IMR-90 (cell line): ENCODE results near the gene DDX54. TPM values are rescaled to one million over a fixed set of nuclear protein-coding genes. Genes with fewer than 3 reads are reported as not detected.
A peak's percentile ranks its signal among the peaks of the same experiment; 100 is the strongest.

Experiments
- ATAC-seq: fragments of 200-7000 bp; cut with Tn5 transposase; 2 replicates; pipeline ENCODE4 v1.9.1; 2020; ENCODE audit warnings: low read depth, mild to moderate bottlenecking, moderate library complexity
- BruUV-seq: library from RNA; stranded (reverse); fragments of 400-500 nt; replicated peaks from 2 replicates; lab custom pipeline; 2021; lab: Mats Ljungman, UMichigan
- CTCF ChIA-PET: fragments of 300-600 bp; formaldehyde crosslinking; extraction: SDS; loops from one replicate; lab custom pipeline; 2021; ENCODE audit warnings: antibody characterized with exemption; lab: Yijun Ruan, JAX
- POLR2A ChIA-PET: fragments of 300-600 bp; sonication (Branson Sonifier 250); formaldehyde crosslinking; loops from one replicate; lab custom pipeline; 2022; ENCODE audit warnings: antibody characterized with exemption; ENCODE audit not compliant: unreplicated experiment; lab: Charles Lee
- DNase-seq: peaks from one replicate; pipeline ENCODE4 v3.0.0; 2013
- H2AFZ ChIP-seq: replicated peaks from 2 replicates; pipeline ENCODE3; 2013; ENCODE audit warnings: low read length, mild to moderate bottlenecking; ENCODE audit not compliant: poor library complexity
- H2AK5ac ChIP-seq: 2 replicates; pipeline ENCODE4 v1.6.1; 2013; ENCODE audit warnings: low read depth, low read length, inconsistent platforms
- H2AK9ac ChIP-seq: replicated peaks from 2 replicates; pipeline ENCODE3; 2013; ENCODE audit warnings: mild to moderate bottlenecking, low read depth, low read length, moderate library complexity; ENCODE audit not compliant: poor library complexity
- H2BK120ac ChIP-seq: 2 replicates; pipeline ENCODE4 v1.6.1; 2013; ENCODE audit warnings: low read depth, low read length, inconsistent platforms
- H2BK15ac ChIP-seq: 3 replicates; pipeline ENCODE4 v1.6.1; 2013; ENCODE audit warnings: low read depth, low read length, inconsistent platforms
- H2BK20ac ChIP-seq: 2 replicates; pipeline ENCODE4 v1.6.1; 2013; ENCODE audit warnings: low read depth, mild to moderate bottlenecking, inconsistent platforms, low read length, moderate library complexity
- H2BK5ac ChIP-seq: 2 replicates; pipeline ENCODE4 v1.6.1; 2013; ENCODE audit warnings: mild to moderate bottlenecking, low read depth, low read length, inconsistent platforms; ENCODE audit not compliant: poor library complexity, severe bottlenecking
- H3K14ac ChIP-seq: replicated peaks from 2 replicates; pipeline ENCODE4 v1.6.1; 2013; ENCODE audit warnings: low read depth, low read length, inconsistent platforms
- H3K18ac ChIP-seq: 2 replicates; pipeline ENCODE4 v1.6.1; 2013; ENCODE audit warnings: low read depth, low read length, control low read depth
- H3K23ac ChIP-seq: 2 replicates; pipeline ENCODE4 v1.6.1; 2013; ENCODE audit warnings: low read depth, low read length, inconsistent platforms
- H3K27ac ChIP-seq: 2 replicates; pipeline ENCODE4 v1.5.1; 2013; ENCODE audit warnings: mild to moderate bottlenecking, control low read depth, low read length; ENCODE audit not compliant: insufficient read depth
- H3K27me3 ChIP-seq: 2 replicates; pipeline ENCODE4 v1.6.1; 2013; ENCODE audit warnings: low read length; ENCODE audit not compliant: control insufficient read depth, insufficient read depth
- H3K36me3 ChIP-seq: 2 replicates; pipeline ENCODE4 v1.6.1; 2013; ENCODE audit warnings: low read length, mixed read lengths; ENCODE audit not compliant: control insufficient read depth, insufficient read depth
- H3K4ac ChIP-seq: 2 replicates; pipeline ENCODE4 v1.6.1; 2013; ENCODE audit warnings: low read depth, low read length, inconsistent platforms
- H3K4me1 ChIP-seq: 2 replicates; pipeline ENCODE4 v1.6.1; 2013; ENCODE audit warnings: low read length, mixed read lengths; ENCODE audit not compliant: control insufficient read depth, insufficient read depth
- H3K4me2 ChIP-seq: 2 replicates; pipeline ENCODE4 v1.6.1; 2013; ENCODE audit warnings: low read depth, mild to moderate bottlenecking, control low read depth, low read length, moderate library complexity
- H3K4me3 ChIP-seq: 2 replicates; pipeline ENCODE4 v1.5.1; 2013; ENCODE audit warnings: low read depth, mild to moderate bottlenecking, control low read depth, low read length, moderate library complexity; ENCODE audit not compliant: insufficient read depth
- H3K56ac ChIP-seq: 2 replicates; pipeline ENCODE4 v1.6.1; 2013; ENCODE audit warnings: low read length, inconsistent platforms; ENCODE audit not compliant: insufficient read depth; ENCODE audit errors: extremely low read depth
- H3K79me1 ChIP-seq, 2 experiments: 2 replicates each; pipeline ENCODE4 v1.6.1; 2013; ENCODE audit warnings: low read length in 2 of 2, inconsistent platforms in 1 of 2, low read depth in 1 of 2
- H3K9ac ChIP-seq: 2 replicates; pipeline ENCODE4 v1.6.1; 2013; ENCODE audit warnings: low read depth, low read length, control low read depth
- H3K9me1 ChIP-seq: 2 replicates; pipeline ENCODE4 v1.6.1; 2013; ENCODE audit warnings: low read length, inconsistent platforms; ENCODE audit not compliant: insufficient read depth
- H3K9me3 ChIP-seq: 2 replicates; pipeline ENCODE4 v1.6.1; 2013; ENCODE audit warnings: low read length; ENCODE audit not compliant: control insufficient read depth, insufficient read depth
- H4K20me1 ChIP-seq: 2 replicates; pipeline ENCODE4 v1.6.1; 2013; ENCODE audit warnings: low read length, inconsistent platforms; ENCODE audit not compliant: insufficient read depth
- H4K5ac ChIP-seq: 2 replicates; pipeline ENCODE4 v1.6.1; 2013; ENCODE audit warnings: mild to moderate bottlenecking, low read depth, low read length, control low read depth
- H4K8ac ChIP-seq, 2 experiments: 2 replicates each; pipeline ENCODE4 v1.6.1; 2013; ENCODE audit warnings: low read depth in 2 of 2, low read length in 2 of 2, control low read depth in 1 of 2, inconsistent platforms in 1 of 2
- H4K91ac ChIP-seq: 2 replicates; pipeline ENCODE4 v1.6.1; 2013; ENCODE audit warnings: low read depth, low read length, inconsistent platforms; ENCODE audit not compliant: insufficient read depth
- BHLHE40 ChIP-seq: fragments of 150-350 bp; IDR thresholded peaks from 2 replicates; pipeline ENCODE4 v1.6.1; 2016; ENCODE audit warnings: mild to moderate bottlenecking, low read depth, low read length
- CHD1 ChIP-seq: IDR thresholded peaks from 2 replicates; pipeline ENCODE4 v1.6.1; 2012; ENCODE audit warnings: low read depth, low read length, improper control_type of control experiment
- MAZ ChIP-seq: IDR thresholded peaks from 2 replicates; pipeline ENCODE4 v1.6.1; 2012; ENCODE audit warnings: low read depth, mild to moderate bottlenecking, low read length, improper control_type of control experiment, moderate library complexity, borderline replicate concordance
- RCOR1 ChIP-seq: IDR thresholded peaks from 2 replicates; pipeline ENCODE4 v1.6.1; 2012; ENCODE audit warnings: mild to moderate bottlenecking, low read length, improper control_type of control experiment; ENCODE audit not compliant: insufficient replicate concordance
- SMC3 ChIP-seq: fragments of 150-350 bp; IDR thresholded peaks from 2 replicates; pipeline ENCODE4 v1.6.1; 2016; ENCODE audit warnings: low read depth, mild to moderate bottlenecking, antibody characterized with exemption, low read length, moderate library complexity
- WGBS, 2 experiments: methylation state at CpG; one replicate each; pipeline versions ENCODE4 v1.1.5 to v1.1.7; 2013; ENCODE audit warnings: missing lambda C conversion rate in 2 of 2; ENCODE audit not compliant: insufficient read length in 1 of 2; ENCODE audit errors: extremely low coverage in 2 of 2; 5-methylcytosine and 5-hydroxymethylcytosine counted together
- dilution Hi-C: fragments of 300-500 bp; cut with HindIII; formaldehyde crosslinking; loops from one replicate; pipeline ENCODE4 v1.14.3; 2018; ENCODE audit warnings: low sequenced_read_pairs; ENCODE audit not compliant: unreplicated experiment
- in situ Hi-C: fragments of 300-500 bp; cut with MboI; formaldehyde crosslinking; loops from 3 replicates; pipeline ENCODE4 v1.14.3; 2019; ENCODE audit warnings: low sequenced_read_pairs, inconsistent platforms, mixed read lengths
- intact Hi-C: fragments of 100-400 bp; cut with micrococcal nuclease; formaldehyde crosslinking; loops from 2 replicates; pipeline ENCODE4 v1.10.0; 2022
- polyA plus RNA-seq, 3 experiments: library from polyadenylated mRNA; depleted of rRNA; stranded (reverse); fragments of >200 nt; gene quantifications; 2 replicates each; pipeline ENCODE4 v1.2.3, GENCODE V29; 2012; ENCODE audit warnings: low replicate concordance in 1 of 3
- total RNA-seq: library from RNA; depleted of rRNA; stranded (reverse); fragments of >200 nt; gene quantifications from 2 replicates; pipeline ENCODE4 v1.2.3, GENCODE V29; 2012

Gene DDX54
- total and polyA plus RNA-seq, 2 of the 4 experiments (the other 2 are of a cell fraction) = 23.8 to 47.5 TPM

DNA sequence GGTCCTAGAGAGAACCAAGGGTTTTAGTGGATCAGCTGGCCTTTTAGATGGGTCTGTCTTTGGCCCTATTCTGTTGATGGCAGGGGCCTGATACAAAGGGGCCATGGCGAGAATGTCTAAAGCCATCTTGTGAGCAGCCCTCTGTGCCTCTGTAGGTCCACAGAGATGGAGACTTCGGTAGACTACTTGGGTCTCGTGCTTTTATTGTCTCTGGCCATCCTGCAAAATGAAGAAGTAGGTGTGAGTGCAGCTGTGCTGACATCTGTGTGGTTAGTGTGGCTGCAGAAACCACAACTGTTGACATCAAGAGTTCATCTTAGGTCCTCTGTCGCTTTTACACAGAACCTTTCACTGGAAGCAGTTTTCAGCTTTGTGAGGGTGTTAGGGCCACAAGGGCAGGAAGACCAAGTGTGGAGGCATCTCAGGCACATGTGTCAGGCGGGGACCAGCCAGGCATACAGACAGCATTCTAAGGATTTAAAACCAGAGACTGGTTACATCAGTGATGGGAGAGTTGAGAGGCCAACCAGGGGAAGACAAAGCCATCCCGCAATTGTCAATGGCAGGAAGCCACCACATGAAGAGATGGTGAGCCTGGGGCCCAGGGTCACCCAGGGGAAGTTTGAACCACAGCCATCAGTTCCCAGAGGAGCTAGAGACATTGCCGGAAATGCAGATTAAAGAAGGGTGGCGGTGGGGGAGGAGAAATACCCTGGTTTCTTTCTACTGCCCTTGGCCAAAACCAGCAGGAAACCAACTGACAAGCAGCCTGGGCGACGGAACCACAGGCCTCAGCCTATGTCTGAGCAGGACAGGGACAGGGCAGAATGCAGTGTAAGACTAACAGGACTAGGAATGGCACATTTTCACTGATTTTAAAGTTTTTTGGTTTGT is 23.0 kb upstream of the DDX54 start:
- H3K27ac ChIP-seq = no peak overlapping the region
- TF ChIP-seq BHLHE40 = peak; percentile 87
- no peak for TF ChIP-seq SMC3
- TF ChIP-seq CHD1 = no peak
- no peak for TF ChIP-seq MAZ
- TF ChIP-seq RCOR1 = no peak

More for the DNA sequence above, 23.0 kb upstream of the DDX54 start:
- Histone ChIP-seq H3K36me3 (no peaks in the 10 kb centered on the region), H3K27me3 (no peaks in the 10 kb centered on the region), H3K56ac (no peak overlapping the region), H3K4ac (peak overlapping the region; percentile 26; the same call in 1 of the 2 replicates), H3K79me1 (no peaks in the 10 kb centered on the region), H2AFZ (peak overlapping the region; percentile 72), H2BK20ac (no peak overlapping the region), H4K5ac (no peak overlapping the region), H3K4me1 (peaks cover 7% of the 10 kb centered on the region), H4K20me1 (no peaks in the 10 kb centered on the region), H2BK15ac (no peak overlapping the region; the same call in 2 of the 3 replicates), H3K4me3 (no peak overlapping the region), H4K8ac (no peak overlapping the region; a peak in 1 of 4 replicates), H4K91ac (no peak overlapping the region), H2BK5ac (no peak overlapping the region), H3K14ac (peak overlapping the region; percentile 37; the same call in 1 of the 2 replicates), H2AK9ac (peak overlapping the region; percentile 5), H3K9ac (no peak overlapping the region), H2BK120ac (no peak overlapping the region), H3K9me3 (no peaks in the 10 kb centered on the region), H2AK5ac (peak overlapping the region; percentile 76; the same call in 1 of the 2 replicates), H3K18ac (no peak overlapping the region), H3K9me1 (peaks cover 11% of the 10 kb centered on the region; the same call in 1 of the 2 replicates), H3K23ac (0 out of 2 replicates have a peak overlapping the region, but pooled peaks have one; percentile 3), H3K4me2 (no peak overlapping the region)
- no TSS peak for BruUV-seq
- in situ Hi-C loops (no loop called here), dilution Hi-C loops (no loop called here), intact Hi-C loops (no loop called here)
- DNase-seq = peak; percentile 79
- ATAC-seq = peak; percentile 75
- WGBS, 2 experiments = 63% methylated on average over 4 of the region's 10 CpGs; no CpG with 5 or more reads in 1 of the 2 experiments
- CTCF ChIA-PET = no interaction called here
- POLR2A ChIA-PET = no interaction called here
